HCT116 (cell line): Measurements from ENCODE around the gene HSD17B12. TPM values are rescaled to one million over a fixed set of nuclear protein-coding genes. Genes with fewer than 3 reads are reported as not detected.

Experiments used
- ATAC-seq: fragments of 200-7000 bp; cut with Tn5 transposase; 2 replicates; pipeline ENCODE4 v1.9.1; 2020; ENCODE audit warnings: mild to moderate bottlenecking, moderate library complexity
- BruUV-seq: library from RNA; stranded (reverse); fragments of 400-500 nt; replicated peaks from 2 replicates; lab custom pipeline; 2021; lab: Mats Ljungman, UMichigan
- CTCF ChIA-PET: fragments of 300-600 bp; sonication (Branson Sonifier 250); formaldehyde crosslinking; loops from one replicate; lab custom pipeline; 2021; ENCODE audit warnings: antibody characterized with exemption; lab: Charles Lee
- POLR2A ChIA-PET: fragments of 300-600, 350-600 bp; sonication (Branson Sonifier 250); formaldehyde crosslinking; loops from one replicate; lab custom pipeline; 2021; ENCODE audit warnings: antibody characterized with exemption; lab: Charles Lee
- RAD21 ChIA-PET, 2 experiments: fragments of 300-600 bp; sonication (Branson Sonifier 250); formaldehyde crosslinking; loops; one replicate each; lab custom pipeline; 2023; ENCODE audit warnings: low total read pairs in 2 of 2; ENCODE audit not compliant: uncharacterized antibody in 2 of 2, unreplicated experiment in 2 of 2, low non-redundant PET in 1 of 2; lab: Charles Lee
- DNase-seq: peaks from one replicate; pipeline ENCODE4 v3.0.0-alpha.2; 2010; ENCODE audit warnings: low read depth, low spot score
- H2AFZ ChIP-seq: fragments of 200-600 bp; shearing (Covaris generic), sonication (generic); 2 replicates; pipeline ENCODE4 v1.6.1; 2017; ENCODE audit warnings: low read depth, mixed run types, mixed read lengths, antibody characterized with exemption, low read length; ENCODE audit not compliant: poor library complexity, severe bottlenecking
- H3K27ac ChIP-seq: 2 replicates; pipeline ENCODE4 v1.5.1; 2012; ENCODE audit warnings: low read depth, low read length
- H3K27me3 ChIP-seq: fragments of 200-600 bp; sonication (generic); 2 replicates; pipeline ENCODE4 v1.6.1; 2016; ENCODE audit warnings: mixed run types, low read length, mixed read lengths; ENCODE audit not compliant: insufficient read depth
- H3K36me3 ChIP-seq, 2 experiments: fragments of 200-500 bp in 1 of 2; fragments of 200-600 bp in 1 of 2; sonication (Bioruptor generic) in 1 of 2; sonication (generic) in 1 of 2; 2 replicates each; pipeline versions ENCODE4 v1.5.1 to v1.6.1; 2014 to 2016; ENCODE audit warnings: low read length in 2 of 2, inconsistent platforms in 1 of 2, mixed read lengths in 1 of 2, mixed run types in 1 of 2; ENCODE audit not compliant: insufficient read depth in 2 of 2, control insufficient read depth in 1 of 2
- H3K4me1 ChIP-seq, 2 experiments: fragments of 200-600 bp in 1 of 2; sonication (generic) in 1 of 2; 2 replicates each; pipeline versions ENCODE4 v1.5.1 to v1.6.1; 2012 to 2017; ENCODE audit warnings: low read length in 2 of 2, inconsistent platforms in 1 of 2, mild to moderate bottlenecking in 1 of 2, mixed read lengths in 1 of 2, mixed run types in 1 of 2, moderate library complexity in 1 of 2; ENCODE audit not compliant: insufficient read depth in 2 of 2, control insufficient read depth in 1 of 2
- H3K4me2 ChIP-seq: fragments of 200-600 bp; sonication (generic); 2 replicates; pipeline ENCODE4 v1.6.1; 2017; ENCODE audit warnings: mixed run types, low read length, mixed read lengths
- H3K4me3 ChIP-seq, 2 experiments: fragments of 200-600 bp in 1 of 2; sonication (generic) in 1 of 2; replicated peaks in 1 of 2; 2 replicates each; pipeline ENCODE4 v1.5.1; 2011 to 2016; ENCODE audit warnings: low read length in 2 of 2, control low read depth in 1 of 2, low read depth in 1 of 2, mild to moderate bottlenecking in 1 of 2, mixed read lengths in 1 of 2, mixed run types in 1 of 2
- H3K79me2 ChIP-seq: fragments of 200-600 bp; sonication (generic); 2 replicates; pipeline ENCODE4 v1.6.1; 2017; ENCODE audit warnings: mild to moderate bottlenecking, mixed run types, low read length, moderate library complexity, mixed read lengths; ENCODE audit not compliant: insufficient read depth
- H3K9ac ChIP-seq: fragments of 200-600 bp; sonication (generic); 2 replicates; pipeline ENCODE4 v1.6.1; 2016; ENCODE audit warnings: low read length, mixed read lengths
- H3K9me2 ChIP-seq: fragments of 200-600 bp; sonication (generic), shearing (Covaris generic); 2 replicates; pipeline ENCODE4 v1.6.1; 2017; ENCODE audit warnings: mixed run types, mild to moderate bottlenecking, moderate library complexity; ENCODE audit not compliant: insufficient read depth
- H3K9me3 ChIP-seq, 2 experiments: fragments of 200-500 bp in 1 of 2; fragments of 200-600 bp in 1 of 2; sonication (Bioruptor generic) in 1 of 2; sonication (generic) in 1 of 2; 2 replicates each; pipeline ENCODE4 v1.6.1; 2014 to 2017; ENCODE audit warnings: low read length in 2 of 2, mixed read lengths in 2 of 2, inconsistent platforms in 1 of 2, low read depth in 1 of 2, mild to moderate bottlenecking in 1 of 2, mixed run types in 1 of 2, moderate library complexity in 1 of 2; ENCODE audit not compliant: control insufficient read depth in 1 of 2, insufficient read depth in 1 of 2
- H4K20me1 ChIP-seq: fragments of 200-600 bp; sonication (generic), shearing (Covaris generic); 2 replicates; pipeline ENCODE4 v1.6.1; 2017; ENCODE audit warnings: mixed run types, mild to moderate bottlenecking, moderate library complexity; ENCODE audit not compliant: insufficient read depth
- CTCF ChIP-seq, 3 experiments: fragments of 200-600 bp in 1 of 3; sonication (generic) in 1 of 3; IDR thresholded peaks in 2 of 3; conservative IDR thresholded peaks in 1 of 3; 2 replicates each; pipeline ENCODE4 v1.5.1; 2012 to 2017; ENCODE audit warnings: low read depth in 2 of 3, low read length in 2 of 3, antibody characterized with exemption in 1 of 3, borderline replicate concordance in 1 of 3, control low read depth in 1 of 3, mild to moderate bottlenecking in 1 of 3, mixed read lengths in 1 of 3, mixed run types in 1 of 3, moderate library complexity in 1 of 3; ENCODE audit not compliant: insufficient read depth in 1 of 3
- EGR1 ChIP-seq: IDR thresholded peaks from 2 replicates; pipeline ENCODE4 v1.6.1; 2012; ENCODE audit warnings: low read depth
- ELF1 ChIP-seq: IDR thresholded peaks from 2 replicates; pipeline ENCODE4 v1.6.1; 2012; ENCODE audit warnings: low read depth, borderline replicate concordance
- JUND ChIP-seq: IDR thresholded peaks from 2 replicates; pipeline ENCODE4 v1.6.1; 2012
- POLR2AphosphoS5 ChIP-seq: IDR thresholded peaks from 2 replicates; pipeline ENCODE4 v1.6.1; 2011; ENCODE audit warnings: mild to moderate bottlenecking, low read depth, low read length, moderate library complexity
- SRF ChIP-seq: IDR thresholded peaks from 2 replicates; pipeline ENCODE4 v1.6.1; 2012; ENCODE audit warnings: low read depth
- TCF7L2 ChIP-seq: IDR thresholded peaks from 2 replicates; pipeline ENCODE4 v1.7.0; 2011; ENCODE audit warnings: borderline replicate concordance, inconsistent platforms; ENCODE audit not compliant: insufficient read depth, insufficient read length; ENCODE audit errors: extremely low read depth
- YY1 ChIP-seq: IDR thresholded peaks from 2 replicates; pipeline ENCODE4 v1.6.1; 2011; ENCODE audit warnings: low read length, low read depth, moderate library complexity, mild to moderate bottlenecking; ENCODE audit not compliant: insufficient replicate concordance; ENCODE audit errors: extremely low read depth
- ZFX ChIP-seq: fragments of 450-650 bp; IDR thresholded peaks from 2 replicates; pipeline ENCODE4 v1.6.1; 2017
- ZNF274 ChIP-seq: fragments of 200-500 bp; sonication (Bioruptor generic); IDR thresholded peaks from 2 replicates; pipeline ENCODE4 v1.6.1; 2014; ENCODE audit warnings: mild to moderate bottlenecking, low read depth, low read length, inconsistent platforms
- intact Hi-C: fragments of 100-400 bp; cut with micrococcal nuclease; formaldehyde crosslinking; loops from 2 replicates; pipeline ENCODE4 v1.10.0; 2022
- total RNA-seq: library from RNA; stranded (reverse); gene quantifications from one replicate; pipeline ENCODE4 v1.2.1, GENCODE V29; 2021; ENCODE audit not compliant: unreplicated experiment
- TF ChIP-seq, protein P1 (sequence below): IDR thresholded peaks from 2 replicates; pipeline ENCODE4 v1.6.1; 2012

Gene HSD17B12
- total RNA-seq, 1 experiment from 2014 or later, result 83.7 TPM

GRCh38 chr11:43737201-43737590 is 56.7 kb downstream of the HSD17B12 start:
- H3K27me3 ChIP-seq, result no peaks in the 10 kb centered on the region
- CTCF ChIA-PET, result interaction anchor here (0.8 kb wide), 1 partner anchor 233 kb away, joined by 3 read pairs; no protein-coding TSS in a partner anchor
- POLR2A ChIA-PET, result no interaction called here
- H3K9me2 ChIP-seq, result no peaks in the 10 kb centered on the region
- no peaks in the 10 kb centered on the region for H4K20me1 ChIP-seq
- TF ChIP-seq JUND, result no peak
- no peak for TF ChIP-seq EGR1
- no peak for TF ChIP-seq ZFX
- no peak for TF ChIP-seq YY1
- no peak for TF ChIP-seq TCF7L2
- no peak for TF ChIP-seq SRF
- TF ChIP-seq ELF1, result no peak
- TF ChIP-seq POLR2AphosphoS5, result no peak
- TF ChIP-seq, protein P1, sequence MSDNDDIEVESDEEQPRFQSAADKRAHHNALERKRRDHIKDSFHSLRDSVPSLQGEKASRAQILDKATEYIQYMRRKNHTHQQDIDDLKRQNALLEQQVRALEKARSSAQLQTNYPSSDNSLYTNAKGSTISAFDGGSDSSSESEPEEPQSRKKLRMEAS, result no peak
- TF ChIP-seq ZNF274, result no peak
- no peak for TF ChIP-seq CTCF (IDR thresholded peaks at IDR 0.05 in 2 of 3, conservative IDR thresholded peaks at IDR 0.05 in 1 of 3; ENCODE audit: borderline replicate concordance in 1 of 3, insufficient read depth in 1 of 3, low read depth in 2 of 3, low read length in 2 of 3)
- ATAC-seq, result no peak
- H3K4me2 ChIP-seq, result no peak overlapping the region
- no peak overlapping the region for H3K27ac ChIP-seq
- RAD21 ChIA-PET, result no interaction called here
- no peak overlapping the region for H3K9ac ChIP-seq
- no peaks in the 10 kb centered on the region for H3K36me3 ChIP-seq
- no peak for DNase-seq
- no peak overlapping the region for H3K4me3 ChIP-seq
- H3K4me1 ChIP-seq, result peaks cover 16 to 24% of the 10 kb centered on the region in 2 experiments
- no peaks in the 10 kb centered on the region for H3K9me3 ChIP-seq
- intact Hi-C loops, result no loop called here
- BruUV-seq, result no TSS peak
- H2AFZ ChIP-seq, result no peak overlapping the region
- peaks cover 60% of the 10 kb centered on the region for H3K79me2 ChIP-seq
